Progenitor cell of endocrine pancreas (in vitro differentiated cells): ENCODE results near the gene SPOCK3. TPM values are rescaled to one million over a fixed set of nuclear protein-coding genes. Genes with fewer than 3 reads are reported as not detected.

Experiments
- DNase-seq: peaks from one replicate; pipeline ENCODE4 v3.0.0; 2021; ENCODE audit warnings: low spot score; ENCODE audit not compliant: unreplicated experiment
- H3K27ac Mint-ChIP-seq: 2 replicates; pipeline ENCODE4 v1.8.0; 2021; ENCODE audit warnings: mild to moderate bottlenecking, moderate library complexity, mixed read lengths
- H3K27me3 Mint-ChIP-seq: 2 replicates; pipeline ENCODE4 v1.8.0; 2021; ENCODE audit warnings: mixed read lengths
- H3K36me3 Mint-ChIP-seq: 2 replicates; pipeline ENCODE4 v1.8.0; 2022; ENCODE audit warnings: mixed read lengths; ENCODE audit not compliant: insufficient read depth
- H3K4me1 Mint-ChIP-seq: 2 replicates; pipeline ENCODE4 v1.8.0; 2021; ENCODE audit warnings: low read depth, mixed read lengths
- H3K4me3 Mint-ChIP-seq: 2 replicates; pipeline ENCODE4 v1.8.0; 2021; ENCODE audit warnings: low read depth, mild to moderate bottlenecking, moderate library complexity, mixed read lengths
- H3K9me3 Mint-ChIP-seq: 2 replicates; pipeline ENCODE4 v1.8.0; 2021; ENCODE audit warnings: low read depth, mixed read lengths
- total RNA-seq: library from RNA; stranded (reverse); gene quantifications from 2 replicates; pipeline ENCODE4 v1.2.1, GENCODE V29; 2021
- TF ChIP-seq, protein P1 (sequence below): fragments of 200-600 bp; sonication (generic); IDR thresholded peaks from one replicate; pipeline ENCODE4 v1.5.0; 2021; ENCODE audit warnings: antibody characterized with exemption, mild to moderate bottlenecking; ENCODE audit not compliant: unreplicated experiment

Gene SPOCK3
- total RNA-seq, 1 donor from 2014 or later: 1.3 TPM

- no peaks in the 10 kb centered on the region for H3K36me3 Mint-ChIP-seq
- H3K4me3 Mint-ChIP-seq: no peak overlapping the region
- TF ChIP-seq, protein P1, sequence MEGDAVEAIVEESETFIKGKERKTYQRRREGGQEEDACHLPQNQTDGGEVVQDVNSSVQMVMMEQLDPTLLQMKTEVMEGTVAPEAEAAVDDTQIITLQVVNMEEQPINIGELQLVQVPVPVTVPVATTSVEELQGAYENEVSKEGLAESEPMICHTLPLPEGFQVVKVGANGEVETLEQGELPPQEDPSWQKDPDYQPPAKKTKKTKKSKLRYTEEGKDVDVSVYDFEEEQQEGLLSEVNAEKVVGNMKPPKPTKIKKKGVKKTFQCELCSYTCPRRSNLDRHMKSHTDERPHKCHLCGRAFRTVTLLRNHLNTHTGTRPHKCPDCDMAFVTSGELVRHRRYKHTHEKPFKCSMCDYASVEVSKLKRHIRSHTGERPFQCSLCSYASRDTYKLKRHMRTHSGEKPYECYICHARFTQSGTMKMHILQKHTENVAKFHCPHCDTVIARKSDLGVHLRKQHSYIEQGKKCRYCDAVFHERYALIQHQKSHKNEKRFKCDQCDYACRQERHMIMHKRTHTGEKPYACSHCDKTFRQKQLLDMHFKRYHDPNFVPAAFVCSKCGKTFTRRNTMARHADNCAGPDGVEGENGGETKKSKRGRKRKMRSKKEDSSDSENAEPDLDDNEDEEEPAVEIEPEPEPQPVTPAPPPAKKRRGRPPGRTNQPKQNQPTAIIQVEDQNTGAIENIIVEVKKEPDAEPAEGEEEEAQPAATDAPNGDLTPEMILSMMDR: no peak
- DNase-seq: no peak
- peaks cover 10% of the 10 kb centered on the region for H3K4me1 Mint-ChIP-seq
- H3K9me3 Mint-ChIP-seq: no peaks in the 10 kb centered on the region
- H3K27me3 Mint-ChIP-seq: peaks cover 3% of the 10 kb centered on the region
- H3K27ac Mint-ChIP-seq: no peak overlapping the region
These were observed 12.2 kb downstream of the SPOCK3 start for GRCh38 chr4:167222099-167222498.

DNA sequence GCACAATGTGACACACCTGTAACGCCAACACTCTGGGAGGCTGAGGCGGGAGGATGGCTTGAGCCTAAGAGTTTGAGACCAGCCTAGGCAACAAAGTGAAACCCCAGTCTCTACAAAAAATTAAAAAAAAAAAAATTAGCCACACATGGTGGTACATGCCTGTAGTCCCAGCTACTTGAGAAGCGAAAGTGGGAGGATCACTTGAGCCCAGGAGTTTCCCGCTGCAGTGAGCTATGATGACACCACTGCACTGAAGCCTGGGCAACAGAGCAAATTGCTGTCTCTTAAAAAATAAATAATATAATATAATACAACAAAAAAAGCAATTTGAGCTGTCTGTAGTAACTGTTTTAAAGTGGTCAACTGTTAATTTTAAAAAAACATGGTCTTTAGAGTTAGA, 13.2 kb downstream of the SPOCK3 start:
- no peak overlapping the region for H3K27ac Mint-ChIP-seq
- peaks cover 10% of the 10 kb centered on the region for H3K4me1 Mint-ChIP-seq
- no peak for DNase-seq
- no peaks in the 10 kb centered on the region for H3K9me3 Mint-ChIP-seq
- H3K4me3 Mint-ChIP-seq: no peak overlapping the region
- no peaks in the 10 kb centered on the region for H3K27me3 Mint-ChIP-seq
- H3K36me3 Mint-ChIP-seq: no peaks in the 10 kb centered on the region
- TF ChIP-seq, protein P1: no peak

GRCh38 chr4:167218022-167218608, 16.2 kb downstream of the SPOCK3 start:
- Mint-ChIP-seq H3K36me3 (no peaks in the 10 kb centered on the region), H3K4me1 (peaks cover 10% of the 10 kb centered on the region), H3K9me3 (no peaks in the 10 kb centered on the region), H3K27me3 (peaks cover 3% of the 10 kb centered on the region), H3K27ac (no peak overlapping the region), H3K4me3 (no peak overlapping the region)
- DNase-seq: no peak
- TF ChIP-seq, protein P1: no peak

GRCh38 chr4:167216783-167217182, 17.5 kb downstream of the SPOCK3 start:
- H3K9me3 Mint-ChIP-seq: no peaks in the 10 kb centered on the region
- TF ChIP-seq, protein P1: no peak
- H3K4me3 Mint-ChIP-seq: no peak overlapping the region
- no peak for DNase-seq
- peaks cover 3% of the 10 kb centered on the region for H3K27me3 Mint-ChIP-seq
- H3K36me3 Mint-ChIP-seq: no peaks in the 10 kb centered on the region
- peaks cover 10% of the 10 kb centered on the region for H3K4me1 Mint-ChIP-seq
- no peak overlapping the region for H3K27ac Mint-ChIP-seq

- Mint-ChIP-seq H3K4me3 (no peak overlapping the region), H3K36me3 (no peaks in the 10 kb centered on the region), H3K27ac (no peak overlapping the region), H3K9me3 (no peaks in the 10 kb centered on the region), H3K4me1 (peaks cover 4% of the 10 kb centered on the region), H3K27me3 (peaks cover under 1% of the 10 kb centered on the region)
- DNase-seq: no peak
- TF ChIP-seq, protein P1: no peak
These were observed 24.1 kb downstream of the SPOCK3 start for GRCh38 chr4:167210166-167210565.
